ENCODE measurements around the gene KRTAP9-2. TPM values are rescaled to one million over a fixed set of nuclear protein-coding genes. Genes with fewer than 3 reads are reported as not detected.
A peak's percentile ranks its signal among the peaks of the same experiment; 100 is the strongest.

KRTAP9-2 gene
- polyA plus RNA-seq, 1 donor (not counting 4 experiments of a cell fraction or from before 2014, with no cell fraction given) = not detected

DNA sequence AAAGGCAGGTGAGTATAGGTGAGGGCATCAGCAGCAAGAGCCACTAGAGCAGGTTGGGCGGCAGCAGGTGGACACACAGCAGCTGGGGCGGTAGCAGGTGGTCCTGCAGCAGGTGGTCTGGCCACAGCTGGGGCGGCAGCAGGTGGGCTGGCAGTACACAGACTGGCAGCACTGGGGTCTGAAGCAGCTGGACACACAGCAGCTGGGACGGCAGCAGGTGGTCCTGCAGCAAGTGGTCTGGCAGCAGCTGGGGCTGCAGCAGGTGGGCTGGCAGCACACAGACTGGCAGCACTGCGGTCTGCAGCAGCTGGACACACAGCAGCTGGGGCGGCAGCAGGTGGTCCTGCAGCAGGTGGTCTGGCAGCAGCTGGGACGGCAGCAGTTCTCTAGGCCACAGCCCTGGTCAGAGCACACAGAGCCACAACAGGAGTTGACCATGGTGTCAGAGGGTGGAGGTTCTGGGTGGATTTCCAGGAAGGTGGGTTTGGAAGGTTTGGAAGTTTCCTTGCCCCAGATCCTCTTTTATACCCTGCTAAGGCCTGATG is 48.6 kb upstream of the KRTAP9-2 start, which contains the start of gene KRTAP4-2:
TSS of gene KRTAP4-2 (minus strand) at position 495 of the 545 bp plus-strand sequence. CDS start at position 438, 57 bp downstream.
- no peak within 1 kb of the TSS for H3K9ac ChIP-seq (ENCODE audit: control insufficient read depth, extremely low read depth, insufficient read depth, low read length)
- TF ChIP-seq CTCF (optimal IDR thresholded peaks at IDR 0.05 in 1 of 3, IDR thresholded peaks at IDR 0.05 in 1 of 3, conservative IDR thresholded peaks at IDR 0.05 in 1 of 3; ENCODE audit: extremely low read depth in 1 of 3, insufficient read depth in 2 of 3, low read length in 3 of 3) = no peak
- TF ChIP-seq EZH2 (IDR thresholded peaks at IDR 0.05; ENCODE audit: low read length) = no peak
- peaks cover 9% of the 10 kb centered on the region for H3K4me1 ChIP-seq (ENCODE audit: control insufficient read depth, extremely low read depth, insufficient read depth, low read length)
- dilution Hi-C loops (cut with MboI; ENCODE audit: extremely low pct_ligation_motif_present, low sequenced_read_pairs) = no loop called here
- H2AFZ ChIP-seq (ENCODE audit: control insufficient read depth, low read length) = no peak within 1 kb of the TSS
- H3K27ac ChIP-seq (ENCODE audit: control insufficient read depth, insufficient read depth, low read length) = no peak within 1 kb of the TSS
- H3K4me3 ChIP-seq (ENCODE audit: control insufficient read depth in 2 of 3, extremely low read depth in 1 of 3, insufficient read depth in 2 of 3, low read depth in 1 of 3, low read length in 3 of 3) = no peak within 1 kb of the TSS
- FAIRE-seq = no peak
- H4K20me1 ChIP-seq (ENCODE audit: control insufficient read depth, extremely low read depth, insufficient read depth, low read length) = no peaks in the 10 kb centered on the region
- H3K79me2 ChIP-seq (ENCODE audit: control insufficient read depth, insufficient read depth, low read length) = no peaks in the 10 kb centered on the region
- H3K36me3 ChIP-seq (ENCODE audit: control insufficient read depth in 2 of 2, extremely low read depth in 1 of 2, insufficient read depth in 2 of 2, low read length in 2 of 2) = no peaks in the 10 kb centered on the region
- no peaks in the 10 kb centered on the region for H3K27me3 ChIP-seq (ENCODE audit: control insufficient read depth, extremely low read depth, insufficient read depth, low read length)
- no peaks in the 10 kb centered on the region for H3K9me1 ChIP-seq (ENCODE audit: control insufficient read depth, extremely low read depth, insufficient read depth, low read length)
- H3K4me2 ChIP-seq (ENCODE audit: control insufficient read depth, extremely low read depth, insufficient read depth, low read depth, low read length) = no peak within 1 kb of the TSS
- no peaks in the 10 kb centered on the region for H3K9me3 ChIP-seq (ENCODE audit: control insufficient read depth, low read depth, low read length)
- DNase-seq (ENCODE audit: low read depth, low spot score) = no peak

DNA sequence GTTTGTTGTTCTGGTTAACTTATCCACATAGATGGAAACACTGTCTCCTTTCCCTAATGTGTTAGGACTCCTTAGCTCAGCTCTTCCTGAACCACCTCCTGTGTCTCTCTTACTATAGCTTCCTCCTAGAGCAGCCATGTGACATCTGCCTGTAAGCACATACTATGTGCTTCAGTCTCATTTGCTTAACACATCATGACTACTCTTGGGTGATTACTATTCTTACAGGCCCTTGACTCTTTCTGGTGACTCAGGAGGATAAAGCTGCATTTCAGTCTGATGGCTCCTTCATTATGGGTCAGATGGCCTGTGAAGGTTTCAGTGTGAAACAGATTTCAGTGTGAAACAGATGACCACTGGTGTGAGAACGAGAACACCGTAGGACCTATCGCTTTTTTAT is 48.1 kb upstream of the KRTAP9-2 start:
- Histone ChIP-seq H3K4me3 (ENCODE audit: control insufficient read depth in 2 of 3, extremely low read depth in 1 of 3, insufficient read depth in 2 of 3, low read depth in 1 of 3, low read length in 3 of 3) (no peak overlapping the region), H4K20me1 (ENCODE audit: control insufficient read depth, extremely low read depth, insufficient read depth, low read length) (no peaks in the 10 kb centered on the region), H3K27ac (ENCODE audit: control insufficient read depth, insufficient read depth, low read length) (no peak overlapping the region), H3K9me1 (ENCODE audit: control insufficient read depth, extremely low read depth, insufficient read depth, low read length) (no peaks in the 10 kb centered on the region), H2AFZ (ENCODE audit: control insufficient read depth, low read length) (no peak overlapping the region), H3K9ac (ENCODE audit: control insufficient read depth, extremely low read depth, insufficient read depth, low read length) (no peak overlapping the region), H3K36me3 (ENCODE audit: control insufficient read depth in 2 of 2, extremely low read depth in 1 of 2, insufficient read depth in 2 of 2, low read length in 2 of 2) (no peaks in the 10 kb centered on the region), H3K4me1 (ENCODE audit: control insufficient read depth, extremely low read depth, insufficient read depth, low read length) (peaks cover 9% of the 10 kb centered on the region), H3K9me3 (ENCODE audit: control insufficient read depth, low read depth, low read length) (no peaks in the 10 kb centered on the region), H3K4me2 (ENCODE audit: control insufficient read depth, extremely low read depth, insufficient read depth, low read depth, low read length) (no peak overlapping the region), H3K79me2 (ENCODE audit: control insufficient read depth, insufficient read depth, low read length) (no peaks in the 10 kb centered on the region), H3K27me3 (ENCODE audit: control insufficient read depth, extremely low read depth, insufficient read depth, low read length) (no peaks in the 10 kb centered on the region)
- no peak for TF ChIP-seq CTCF (optimal IDR thresholded peaks at IDR 0.05 in 1 of 3, IDR thresholded peaks at IDR 0.05 in 1 of 3, conservative IDR thresholded peaks at IDR 0.05 in 1 of 3; ENCODE audit: extremely low read depth in 1 of 3, insufficient read depth in 2 of 3, low read length in 3 of 3)
- TF ChIP-seq EZH2 (IDR thresholded peaks at IDR 0.05; ENCODE audit: low read length) = no peak
- dilution Hi-C loops (cut with MboI; ENCODE audit: extremely low pct_ligation_motif_present, low sequenced_read_pairs) = no loop called here
- FAIRE-seq (peak; percentile 83), DNase-seq (ENCODE audit: low read depth, low spot score) (no peak)

Data from keratinocyte (primary cell).